Measurements from ENCODE around the gene AGTR1. TPM values are rescaled to one million over a fixed set of nuclear protein-coding genes. Genes with fewer than 3 reads are reported as not detected.

Gene AGTR1
- total RNA-seq = not detected
- total RNA-seq = 0 reads per million in 2 donors

DNA sequence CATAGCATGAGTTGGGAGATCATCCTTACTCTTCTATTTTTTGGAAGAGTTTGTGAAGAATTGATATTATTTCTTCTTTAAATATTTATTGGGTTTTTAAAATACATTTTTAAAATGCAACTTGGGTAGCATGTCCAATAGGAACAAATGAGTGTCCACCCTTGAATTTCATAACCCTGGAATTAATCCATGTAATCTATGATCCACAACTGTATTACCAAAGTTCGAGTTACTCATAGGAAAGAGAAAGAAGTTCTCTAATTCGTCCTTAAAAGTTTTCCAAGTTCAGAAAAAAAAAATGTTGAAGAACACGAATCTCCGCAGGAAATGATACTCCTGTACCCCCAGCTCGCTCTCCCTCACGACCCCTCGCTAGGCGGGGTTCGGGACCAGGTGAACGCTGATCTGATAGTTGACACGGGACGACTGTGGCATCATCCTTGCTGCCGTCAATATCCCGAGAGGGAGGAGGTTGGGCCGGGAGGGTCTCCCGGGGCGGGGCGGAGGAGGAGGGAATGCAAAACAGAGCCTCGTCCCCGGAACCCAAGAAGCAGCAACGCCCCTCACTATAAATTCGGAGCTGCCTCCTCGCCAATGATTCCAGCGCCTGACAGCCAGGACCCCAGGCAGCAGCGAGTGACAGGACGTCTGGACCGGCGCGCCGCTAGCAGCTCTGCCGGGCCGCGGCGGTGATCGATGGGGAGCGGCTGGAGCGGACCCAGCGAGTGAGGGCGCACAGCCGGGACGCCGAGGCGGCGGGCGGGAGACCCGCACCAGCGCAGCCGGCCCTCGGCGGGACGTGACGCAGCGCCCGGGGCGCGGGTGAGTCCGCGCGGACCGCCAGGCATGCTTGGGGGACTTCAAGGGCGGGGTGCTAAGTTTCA is at the start of gene AGTR1:
Gene AGTR1 (plus strand): TSS at position 598 of the 884 bp plus-strand sequence. CDS start 43,133 bp downstream, outside the sequence.
- H3K4me3 Mint-ChIP-seq = no peak within 1 kb of the TSS
- ATAC-seq (no peak), DNase-seq (no peak)
- H3K4me1 Mint-ChIP-seq = no peaks in the 10 kb centered on the region
- H3K27ac Mint-ChIP-seq = no peak within 1 kb of the TSS
- peaks cover 10% of the 10 kb centered on the region for H3K27me3 Mint-ChIP-seq
- H3K36me3 Mint-ChIP-seq (ENCODE audit: low read depth) = no peaks in the 10 kb centered on the region
- no peaks in the 10 kb centered on the region for H3K9me3 ChIP-seq (ENCODE audit: control insufficient read depth, low read length, poor library complexity, severe bottlenecking)

DNA sequence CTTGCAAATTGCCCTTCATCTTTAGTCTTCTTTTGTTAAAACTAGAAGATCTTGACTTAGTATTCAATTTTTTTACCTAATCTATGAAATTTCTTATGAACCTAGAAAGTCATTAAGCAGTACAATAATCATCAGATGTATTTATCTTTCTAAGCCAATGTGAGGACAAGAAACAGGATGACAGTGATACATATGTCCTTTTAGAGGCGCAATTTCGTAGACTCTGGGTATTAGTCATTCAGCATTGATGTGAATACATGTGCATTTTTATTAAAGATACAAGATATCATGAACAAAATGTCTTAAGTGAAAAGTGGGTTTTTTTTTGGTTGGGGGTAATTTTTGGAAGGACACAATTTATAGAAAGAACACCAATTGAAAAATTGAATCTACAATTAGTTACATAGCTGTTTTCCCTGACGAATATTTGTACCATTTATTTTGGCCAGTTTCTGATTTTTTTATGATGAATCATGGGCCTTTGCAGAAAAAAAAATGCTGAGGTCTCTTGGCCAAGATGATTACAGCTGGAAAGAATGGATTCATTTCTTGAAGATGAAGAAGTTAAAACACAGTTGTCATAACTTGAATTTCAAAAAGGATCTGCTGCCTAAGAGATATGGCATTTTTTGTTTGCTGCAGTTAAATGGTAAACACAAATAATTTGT is 48.9 kb upstream of the AGTR1 start:
- Mint-ChIP-seq H3K27me3 (no peaks in the 10 kb centered on the region), H3K36me3 (ENCODE audit: low read depth) (no peaks in the 10 kb centered on the region), H3K4me1 (no peaks in the 10 kb centered on the region), H3K27ac (no peak overlapping the region), H3K4me3 (no peak overlapping the region)
- no peaks in the 10 kb centered on the region for H3K9me3 ChIP-seq (ENCODE audit: control insufficient read depth, low read length, poor library complexity, severe bottlenecking)
- ATAC-seq (no peak), DNase-seq (no peak)

DNA sequence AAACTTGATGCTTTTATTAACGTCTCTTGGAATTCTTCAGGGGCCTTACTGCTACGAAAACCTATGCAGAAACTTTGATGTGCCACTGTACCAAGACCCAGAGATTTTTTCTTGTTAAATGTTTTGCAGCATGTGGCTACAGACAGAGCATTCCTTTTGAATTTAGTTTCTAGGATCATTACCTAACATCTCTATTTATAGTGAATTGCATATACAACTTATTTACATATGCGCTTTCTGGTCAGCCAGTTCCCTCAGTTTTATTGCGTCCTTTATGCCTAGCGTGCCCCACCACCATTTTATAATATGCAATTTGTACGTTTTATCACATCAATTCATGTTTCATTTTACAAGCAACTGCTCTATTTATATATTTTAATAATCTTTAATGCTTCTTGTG is 46.2 kb upstream of the AGTR1 start:
- no peaks in the 10 kb centered on the region for H3K27me3 Mint-ChIP-seq
- H3K36me3 Mint-ChIP-seq (ENCODE audit: low read depth) = no peaks in the 10 kb centered on the region
- H3K4me3 Mint-ChIP-seq = no peak overlapping the region
- H3K9me3 ChIP-seq (ENCODE audit: control insufficient read depth, low read length, poor library complexity, severe bottlenecking) = no peaks in the 10 kb centered on the region
- H3K4me1 Mint-ChIP-seq = no peaks in the 10 kb centered on the region
- DNase-seq (no peak), ATAC-seq (no peak)
- no peak overlapping the region for H3K27ac Mint-ChIP-seq

DNA sequence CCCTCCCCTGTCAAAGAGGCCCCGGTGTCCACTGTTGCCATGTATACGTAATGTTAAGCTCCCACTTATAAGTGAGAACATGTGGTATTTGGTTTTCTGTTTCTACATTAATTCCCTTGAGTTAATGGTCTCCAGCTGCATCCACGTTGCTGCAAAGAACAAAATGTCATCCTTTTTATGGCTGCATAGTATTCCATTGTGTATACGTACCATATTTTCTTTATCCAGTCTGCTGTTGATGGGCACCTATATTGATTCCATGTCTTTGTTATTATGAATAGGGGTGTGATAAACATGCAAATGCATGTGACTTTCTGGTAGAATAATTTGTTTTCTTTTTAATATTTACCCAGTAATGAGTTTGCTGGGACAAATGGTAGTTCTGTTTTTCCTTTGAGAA is 43.3 kb upstream of the AGTR1 start:
- no peak overlapping the region for H3K27ac Mint-ChIP-seq
- H3K27me3 Mint-ChIP-seq = no peaks in the 10 kb centered on the region
- H3K9me3 ChIP-seq (ENCODE audit: control insufficient read depth, low read length, poor library complexity, severe bottlenecking) = no peaks in the 10 kb centered on the region
- no peaks in the 10 kb centered on the region for H3K4me1 Mint-ChIP-seq
- no peak for DNase-seq
- no peak overlapping the region for H3K4me3 Mint-ChIP-seq
- ATAC-seq = no peak
- no peaks in the 10 kb centered on the region for H3K36me3 Mint-ChIP-seq (ENCODE audit: low read depth)

DNA sequence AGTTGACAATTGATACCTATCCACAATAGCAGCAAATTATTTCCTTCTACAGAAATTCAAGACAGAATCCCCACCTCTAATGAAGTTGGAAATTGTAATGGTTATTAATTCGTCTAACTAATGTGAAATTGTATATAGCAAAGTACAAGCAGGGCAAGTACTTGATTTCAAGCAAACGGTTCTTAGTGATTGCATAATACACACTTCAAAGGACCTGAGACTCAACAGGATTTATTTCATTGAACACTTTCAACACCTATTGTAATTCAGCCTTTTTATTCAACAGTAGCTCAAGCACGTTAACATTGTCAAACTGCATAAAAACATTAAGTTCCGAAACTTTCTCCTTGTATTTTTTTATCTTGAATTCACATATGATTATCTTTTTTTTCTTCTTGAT is 40.2 kb upstream of the AGTR1 start:
- no peaks in the 10 kb centered on the region for H3K27me3 Mint-ChIP-seq
- ATAC-seq (no peak), DNase-seq (no peak)
- no peak overlapping the region for H3K4me3 Mint-ChIP-seq
- no peaks in the 10 kb centered on the region for H3K36me3 Mint-ChIP-seq (ENCODE audit: low read depth)
- H3K27ac Mint-ChIP-seq = no peak overlapping the region
- H3K9me3 ChIP-seq (ENCODE audit: control insufficient read depth, low read length, poor library complexity, severe bottlenecking) = no peaks in the 10 kb centered on the region
- H3K4me1 Mint-ChIP-seq = no peaks in the 10 kb centered on the region

DNA sequence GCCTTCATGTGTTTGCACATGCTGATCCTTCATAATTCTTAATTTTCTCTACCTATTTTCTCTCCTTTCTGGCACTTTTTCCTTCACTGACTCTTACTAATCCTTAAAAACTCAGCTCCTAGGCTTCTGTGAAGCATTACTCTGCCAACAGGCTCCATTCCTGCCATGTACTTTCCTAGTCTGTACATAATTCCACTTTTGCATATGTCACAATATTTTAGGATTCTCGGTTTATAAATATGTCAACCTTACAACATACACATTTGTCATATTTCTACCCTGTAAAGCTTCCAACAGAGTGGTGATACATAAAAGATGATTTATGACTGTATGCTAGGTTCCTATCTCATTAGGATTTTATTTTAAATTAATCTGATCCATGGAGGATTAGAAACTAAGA is 38.2 kb upstream of the AGTR1 start:
- ATAC-seq (no peak), DNase-seq (no peak)
- no peaks in the 10 kb centered on the region for H3K36me3 Mint-ChIP-seq (ENCODE audit: low read depth)
- no peak overlapping the region for H3K4me3 Mint-ChIP-seq
- H3K27ac Mint-ChIP-seq = no peak overlapping the region
- H3K9me3 ChIP-seq (ENCODE audit: control insufficient read depth, low read length, poor library complexity, severe bottlenecking) = no peaks in the 10 kb centered on the region
- H3K27me3 Mint-ChIP-seq = no peaks in the 10 kb centered on the region
- no peaks in the 10 kb centered on the region for H3K4me1 Mint-ChIP-seq

DNA sequence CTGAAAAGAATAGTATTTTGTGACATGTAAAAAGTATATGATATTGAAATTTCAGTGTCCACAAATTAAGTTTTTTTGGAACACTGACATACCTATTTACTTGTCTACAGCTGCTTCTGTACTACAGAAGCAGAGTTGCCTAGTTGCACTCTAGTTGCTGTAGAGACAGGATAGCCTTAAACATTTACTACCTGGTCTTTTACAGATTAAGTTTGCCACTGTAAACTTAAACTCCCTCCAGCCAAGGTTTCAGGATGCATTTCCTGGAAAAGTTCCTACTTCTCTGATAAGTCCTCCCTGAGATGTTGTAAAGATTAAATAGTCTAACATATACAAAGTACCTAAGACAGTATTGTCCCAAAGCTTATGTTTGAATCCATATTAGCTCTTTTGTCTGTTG is 17.4 kb upstream of the AGTR1 start:
- no peak overlapping the region for H3K4me3 Mint-ChIP-seq
- no peaks in the 10 kb centered on the region for H3K9me3 ChIP-seq (ENCODE audit: control insufficient read depth, low read length, poor library complexity, severe bottlenecking)
- H3K4me1 Mint-ChIP-seq = no peaks in the 10 kb centered on the region
- no peaks in the 10 kb centered on the region for H3K27me3 Mint-ChIP-seq
- DNase-seq (no peak), ATAC-seq (no peak)
- H3K27ac Mint-ChIP-seq = no peak overlapping the region
- H3K36me3 Mint-ChIP-seq (ENCODE audit: low read depth) = no peaks in the 10 kb centered on the region

DNA sequence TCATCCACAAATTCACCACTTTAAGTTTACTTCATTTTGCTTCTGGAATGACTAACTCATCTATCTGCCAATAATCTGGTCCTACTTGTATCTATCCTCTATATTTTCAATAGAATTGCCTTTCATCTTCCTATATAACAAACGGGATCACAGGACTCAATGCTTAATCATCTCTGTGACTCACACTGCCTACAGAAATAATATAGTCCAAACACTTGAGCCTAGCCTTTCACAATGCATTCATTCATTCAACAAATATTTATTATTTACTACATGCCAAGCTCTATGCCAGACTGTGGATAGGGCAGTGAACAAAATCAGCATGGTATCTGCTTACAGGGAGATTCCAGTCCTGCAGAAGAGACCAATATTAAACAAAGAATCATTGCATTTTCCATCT is 16.6 kb upstream of the AGTR1 start:
- Mint-ChIP-seq H3K4me3 (no peak overlapping the region), H3K4me1 (no peaks in the 10 kb centered on the region), H3K27ac (no peak overlapping the region), H3K27me3 (no peaks in the 10 kb centered on the region), H3K36me3 (ENCODE audit: low read depth) (no peaks in the 10 kb centered on the region)
- ATAC-seq (no peak), DNase-seq (no peak)
- no peaks in the 10 kb centered on the region for H3K9me3 ChIP-seq (ENCODE audit: control insufficient read depth, low read length, poor library complexity, severe bottlenecking)

DNA sequence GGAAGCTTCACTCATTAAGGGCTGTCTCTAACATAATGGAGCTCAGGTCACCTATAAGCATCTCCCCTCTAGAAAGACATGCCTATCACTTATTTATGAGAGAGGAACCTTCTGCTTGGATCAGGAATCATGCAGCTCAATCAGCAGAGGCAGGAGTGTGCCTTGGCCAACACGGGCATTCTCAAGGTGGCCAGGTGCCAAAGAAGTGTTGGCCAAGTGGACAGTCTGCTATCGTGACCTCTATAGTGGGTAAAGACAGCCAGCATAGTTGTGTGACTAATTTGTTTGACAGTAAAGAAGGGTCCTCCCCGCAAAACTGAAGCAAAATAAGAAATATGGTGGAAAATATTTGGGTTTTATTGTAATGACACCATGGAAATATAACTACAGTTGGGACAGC is 14.7 kb upstream of the AGTR1 start:
- H3K9me3 ChIP-seq (ENCODE audit: control insufficient read depth, low read length, poor library complexity, severe bottlenecking) = no peaks in the 10 kb centered on the region
- Mint-ChIP-seq H3K4me1 (no peaks in the 10 kb centered on the region), H3K36me3 (ENCODE audit: low read depth) (no peaks in the 10 kb centered on the region), H3K4me3 (no peak overlapping the region), H3K27ac (no peak overlapping the region), H3K27me3 (no peaks in the 10 kb centered on the region)
- ATAC-seq (no peak), DNase-seq (no peak)

DNA sequence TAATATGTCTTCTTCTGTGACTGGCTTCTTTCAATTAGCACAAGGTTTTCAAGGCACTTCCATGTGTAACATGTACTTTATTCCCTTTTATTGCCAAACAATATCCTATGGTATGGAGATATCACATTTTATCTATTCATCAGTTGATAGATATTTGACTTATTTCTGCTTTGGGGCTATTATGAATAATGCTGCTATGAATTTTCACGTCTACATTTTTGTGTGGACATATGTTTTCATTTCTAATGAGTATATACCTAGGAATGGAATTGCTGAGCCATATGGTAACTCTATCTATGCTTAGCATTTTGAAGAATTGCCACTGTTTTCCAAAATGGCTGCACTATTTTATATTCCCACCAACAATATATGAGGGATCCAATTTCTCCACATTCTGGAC is 3.6 kb upstream of the AGTR1 start:
- H3K27me3 Mint-ChIP-seq = peaks cover 9% of the 10 kb centered on the region
- no peak overlapping the region for H3K4me3 Mint-ChIP-seq
- no peak for DNase-seq
- H3K27ac Mint-ChIP-seq = no peak overlapping the region
- H3K36me3 Mint-ChIP-seq (ENCODE audit: low read depth) = no peaks in the 10 kb centered on the region
- no peaks in the 10 kb centered on the region for H3K9me3 ChIP-seq (ENCODE audit: control insufficient read depth, low read length, poor library complexity, severe bottlenecking)
- ATAC-seq = no peak
- no peaks in the 10 kb centered on the region for H3K4me1 Mint-ChIP-seq

DNA sequence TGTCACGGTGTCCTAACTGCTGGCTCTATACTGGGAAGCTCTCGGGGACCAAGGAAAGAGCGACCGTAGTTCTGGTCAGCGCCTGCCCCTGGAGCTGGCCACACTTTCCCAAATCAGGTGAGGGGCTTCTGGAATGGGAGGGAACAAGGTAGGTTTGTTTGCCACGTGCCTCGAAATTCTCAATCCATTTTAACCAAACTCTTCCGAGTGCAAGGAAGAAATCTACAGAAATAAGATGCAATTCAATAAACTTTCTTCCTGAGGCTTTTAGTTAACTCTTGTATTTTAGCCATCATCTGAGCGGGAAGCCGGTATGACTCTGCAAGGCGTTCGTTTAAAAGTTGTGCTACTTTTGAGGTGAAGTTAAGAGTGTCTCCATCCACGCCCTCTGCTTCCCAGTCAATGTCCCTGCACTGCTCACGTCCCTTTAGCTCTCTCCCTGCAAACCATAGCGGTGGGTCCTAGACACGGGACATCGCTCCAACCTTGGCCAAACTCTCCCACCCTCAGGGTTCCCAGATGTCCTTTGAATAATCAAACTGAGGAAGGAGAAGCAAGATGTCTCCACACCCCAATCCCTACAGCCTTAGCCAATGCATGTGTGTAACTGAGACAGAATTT is 597 bp downstream of the AGTR1 start:
- no peaks in the 10 kb centered on the region for H3K9me3 ChIP-seq (ENCODE audit: control insufficient read depth, low read length, poor library complexity, severe bottlenecking)
- ATAC-seq (no peak), DNase-seq (no peak)
- no peak overlapping the region for H3K4me3 Mint-ChIP-seq
- H3K4me1 Mint-ChIP-seq = no peaks in the 10 kb centered on the region
- peaks cover 10% of the 10 kb centered on the region for H3K27me3 Mint-ChIP-seq
- H3K27ac Mint-ChIP-seq = no peak overlapping the region
- no peaks in the 10 kb centered on the region for H3K36me3 Mint-ChIP-seq (ENCODE audit: low read depth)

DNA sequence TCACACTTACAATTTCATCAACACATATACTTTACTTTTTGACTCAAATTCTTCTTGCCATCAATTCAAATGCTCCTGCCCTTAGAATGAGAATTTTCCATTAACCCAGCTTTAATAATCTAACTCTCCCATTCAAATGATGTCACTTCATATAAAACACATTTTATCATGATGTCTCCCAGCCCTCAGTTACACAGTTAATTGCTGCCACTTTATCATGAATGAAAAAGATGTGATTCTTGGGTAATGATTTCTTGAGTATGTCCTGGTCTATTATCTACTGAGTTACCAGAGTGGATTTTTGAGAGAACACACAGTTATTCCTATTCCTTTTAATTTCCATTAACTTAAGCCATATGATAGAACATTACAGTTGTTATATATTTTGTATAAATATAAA is 7.6 kb downstream of the AGTR1 start:
- no peak for DNase-seq
- Mint-ChIP-seq H3K4me1 (no peaks in the 10 kb centered on the region), H3K27me3 (no peaks in the 10 kb centered on the region), H3K27ac (no peak overlapping the region), H3K4me3 (no peak overlapping the region), H3K36me3 (ENCODE audit: low read depth) (no peaks in the 10 kb centered on the region)
- no peak for ATAC-seq
- H3K9me3 ChIP-seq (ENCODE audit: control insufficient read depth, low read length, poor library complexity, severe bottlenecking) = no peaks in the 10 kb centered on the region

DNA sequence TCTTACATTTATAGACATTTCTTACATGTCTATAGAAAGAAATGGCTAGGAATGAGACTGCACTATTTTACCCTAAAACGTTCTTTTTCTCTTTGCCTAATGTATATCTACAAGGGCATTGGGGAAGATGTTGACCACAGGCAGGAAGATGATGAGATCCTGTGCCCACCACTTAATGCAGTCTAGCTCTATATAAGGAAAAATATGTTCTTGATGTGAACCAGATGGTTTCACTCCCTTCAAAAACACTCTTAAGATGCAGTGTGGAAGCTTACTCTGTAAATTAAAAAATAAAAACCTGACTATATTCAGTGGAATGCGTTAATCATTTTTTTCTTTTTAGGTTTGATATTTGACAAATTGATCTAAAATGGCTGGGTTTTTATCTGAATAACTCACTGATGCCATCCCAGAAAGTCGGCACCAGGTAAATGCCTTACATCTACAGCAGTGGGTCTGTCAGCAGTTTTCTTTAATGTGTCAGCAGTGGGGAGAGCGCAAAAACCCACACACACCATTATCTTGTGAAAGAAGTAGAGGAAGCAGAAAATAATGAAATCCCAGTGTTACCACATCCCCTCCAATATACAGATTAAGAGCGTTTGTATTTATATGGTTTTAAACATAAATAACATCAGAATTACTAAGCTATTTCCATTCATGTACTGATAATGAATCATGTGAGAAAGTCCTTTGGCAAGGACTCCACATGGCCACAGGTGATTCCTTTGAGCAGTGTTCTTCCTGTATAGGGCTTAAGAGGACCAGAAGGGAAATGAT is 10.1 kb downstream of the AGTR1 start:
- ATAC-seq = no peak
- Mint-ChIP-seq H3K27ac (no peak overlapping the region), H3K27me3 (no peaks in the 10 kb centered on the region), H3K36me3 (ENCODE audit: low read depth) (no peaks in the 10 kb centered on the region), H3K4me1 (no peaks in the 10 kb centered on the region), H3K4me3 (no peak overlapping the region)
- no peaks in the 10 kb centered on the region for H3K9me3 ChIP-seq (ENCODE audit: control insufficient read depth, low read length, poor library complexity, severe bottlenecking)
- DNase-seq = no peak
